Adrenal gland (tissue), 5 donors: ENCODE measurements around the gene DPEP2NB.

Experiments
- CTCF ChIP-seq, 6 experiments: fragments of 450-650 bp in 4 of 6; fragments of 200-600 bp in 2 of 6; sonication (generic) in 1 of 6; IDR thresholded peaks; 1 replicate in 5 of 6; 2 replicates in 1 of 6; pipeline versions ENCODE4 v1.5.1 to v1.8.0; 2016 to 2021; ENCODE audit warnings: antibody characterized with exemption in 6 of 6, mild to moderate bottlenecking in 2 of 6, moderate library complexity in 1 of 6
- POLR2A ChIP-seq, 2 donors: fragments of 450-650 bp; IDR thresholded peaks; one replicate each; pipeline ENCODE4 v1.6.1; 2017; ENCODE audit warnings: antibody characterized with exemption in 2 of 2, mild to moderate bottlenecking in 2 of 2, moderate library complexity in 1 of 2
- donor health status: DM: no; HTN: no; CAD: no.

- TF ChIP-seq CTCF (IDR thresholded peaks at IDR 0.05): no peak
- TF ChIP-seq POLR2A (IDR thresholded peaks at IDR 0.05): no peak
Measured at GRCh38 chr16:68055395-68055794, 39.7 kb upstream of the DPEP2NB start.
